ENCODE measurements around the gene ANTXR2. TPM values are rescaled to one million over a fixed set of nuclear protein-coding genes. Genes with fewer than 3 reads are reported as not detected.

Gene ANTXR2
- total and polyA plus RNA-seq, 2 donors (not counting 1 experiment from before 2014, with no cell fraction given), result 85.3 to 135 TPM

GRCh38 chr4:80043541-80043940 is 29.5 kb downstream of the ANTXR2 start:
- no peak for TF ChIP-seq CTCF (conservative IDR thresholded peaks at IDR 0.05 in 1 of 2, IDR thresholded peaks at IDR 0.05 in 1 of 2; ENCODE audit: low read depth in 1 of 2, low read length in 2 of 2)
- TF ChIP-seq EZH2 (IDR thresholded peaks at IDR 0.05; ENCODE audit: low read length, missing control alignments), result no peak
- Histone ChIP-seq H3K9me3 (ENCODE audit: control insufficient read depth, insufficient read depth, low read depth, low read length) (no peaks in the 10 kb centered on the region), H3K27me3 (ENCODE audit: control insufficient read depth, insufficient read depth, low read length) (no peaks in the 10 kb centered on the region), H3K4me1 (ENCODE audit: control insufficient read depth, extremely low read depth, insufficient read depth, low read length) (no peaks in the 10 kb centered on the region), H4K20me1 (ENCODE audit: control insufficient read depth, extremely low read depth, insufficient read depth, low read length) (no peaks in the 10 kb centered on the region), H3K9ac (ENCODE audit: insufficient read depth, low read length) (no peak overlapping the region), H3K36me3 (ENCODE audit: control insufficient read depth, insufficient read depth, low read length) (peaks cover 3% of the 10 kb centered on the region), H2AFZ (ENCODE audit: low read length) (no peak overlapping the region), H3K4me2 (ENCODE audit: extremely low read depth, insufficient read depth, low read length) (peak overlapping the region; percentile 17), H3K4me3 (replicated peaks in 1 of 4; ENCODE audit: control extremely low read depth in 1 of 4, insufficient read depth in 1 of 4, low read depth in 3 of 4, low read length in 4 of 4) (no peak overlapping the region), H3K27ac (ENCODE audit: insufficient read depth, low read length) (no peak overlapping the region), H3K79me2 (ENCODE audit: control insufficient read depth, insufficient read depth, low read length) (peaks cover 12% of the 10 kb centered on the region)
- peak; percentile 18 for DNase-seq (ENCODE audit: low read depth in 2 of 2)

GRCh38 chr4:80042821-80043220 is 30.2 kb downstream of the ANTXR2 start:
- Histone ChIP-seq H3K4me1 (ENCODE audit: control insufficient read depth, extremely low read depth, insufficient read depth, low read length) (no peaks in the 10 kb centered on the region), H3K4me2 (ENCODE audit: extremely low read depth, insufficient read depth, low read length) (no peak overlapping the region), H3K9me3 (ENCODE audit: control insufficient read depth, insufficient read depth, low read depth, low read length) (no peaks in the 10 kb centered on the region), H3K79me2 (ENCODE audit: control insufficient read depth, insufficient read depth, low read length) (peaks cover 12% of the 10 kb centered on the region), H3K36me3 (ENCODE audit: control insufficient read depth, insufficient read depth, low read length) (peaks cover 3% of the 10 kb centered on the region), H3K27me3 (ENCODE audit: control insufficient read depth, insufficient read depth, low read length) (no peaks in the 10 kb centered on the region), H2AFZ (ENCODE audit: low read length) (no peak overlapping the region), H3K27ac (ENCODE audit: insufficient read depth, low read length) (no peak overlapping the region), H3K9ac (ENCODE audit: insufficient read depth, low read length) (no peak overlapping the region), H3K4me3 (replicated peaks in 1 of 4; ENCODE audit: control extremely low read depth in 1 of 4, insufficient read depth in 1 of 4, low read depth in 3 of 4, low read length in 4 of 4) (no peak overlapping the region), H4K20me1 (ENCODE audit: control insufficient read depth, extremely low read depth, insufficient read depth, low read length) (no peaks in the 10 kb centered on the region)
- no peak for TF ChIP-seq CTCF (conservative IDR thresholded peaks at IDR 0.05 in 1 of 2, IDR thresholded peaks at IDR 0.05 in 1 of 2; ENCODE audit: low read depth in 1 of 2, low read length in 2 of 2)
- no peak for TF ChIP-seq EZH2 (IDR thresholded peaks at IDR 0.05; ENCODE audit: low read length, missing control alignments)
- DNase-seq (ENCODE audit: low read depth in 2 of 2), result no peak

GRCh38 chr4:80037864-80038263 is 35.2 kb downstream of the ANTXR2 start:
- Histone ChIP-seq H3K4me2 (ENCODE audit: extremely low read depth, insufficient read depth, low read length) (no peak overlapping the region), H4K20me1 (ENCODE audit: control insufficient read depth, extremely low read depth, insufficient read depth, low read length) (no peaks in the 10 kb centered on the region), H3K4me3 (replicated peaks in 1 of 4; ENCODE audit: control extremely low read depth in 1 of 4, insufficient read depth in 1 of 4, low read depth in 3 of 4, low read length in 4 of 4) (no peak overlapping the region), H3K27me3 (ENCODE audit: control insufficient read depth, insufficient read depth, low read length) (no peaks in the 10 kb centered on the region), H3K79me2 (ENCODE audit: control insufficient read depth, insufficient read depth, low read length) (peaks cover 6% of the 10 kb centered on the region), H3K27ac (ENCODE audit: insufficient read depth, low read length) (no peak overlapping the region), H3K9ac (ENCODE audit: insufficient read depth, low read length) (no peak overlapping the region), H3K9me3 (ENCODE audit: control insufficient read depth, insufficient read depth, low read depth, low read length) (no peaks in the 10 kb centered on the region), H2AFZ (ENCODE audit: low read length) (no peak overlapping the region), H3K4me1 (ENCODE audit: control insufficient read depth, extremely low read depth, insufficient read depth, low read length) (no peaks in the 10 kb centered on the region), H3K36me3 (ENCODE audit: control insufficient read depth, insufficient read depth, low read length) (peaks cover 2% of the 10 kb centered on the region)
- DNase-seq (ENCODE audit: low read depth in 2 of 2), result no peak
- TF ChIP-seq CTCF (conservative IDR thresholded peaks at IDR 0.05 in 1 of 2, IDR thresholded peaks at IDR 0.05 in 1 of 2; ENCODE audit: low read depth in 1 of 2, low read length in 2 of 2) (no peak), EZH2 (IDR thresholded peaks at IDR 0.05; ENCODE audit: low read length, missing control alignments) (no peak)

Data from fibroblast of lung (primary cell).